Adrenal gland (tissue), 5 donors: ENCODE measurements around the gene SLC2A13.

Source experiments
- POLR2A ChIP-seq, 2 donors: fragments of 450-650 bp; IDR thresholded peaks; one replicate each; pipeline ENCODE4 v1.6.1; 2017; ENCODE audit warnings: antibody characterized with exemption in 2 of 2, mild to moderate bottlenecking in 2 of 2, moderate library complexity in 1 of 2
- TF ChIP-seq, protein P1 (sequence below), 6 experiments: fragments of 450-650 bp in 4 of 6; fragments of 200-600 bp in 2 of 6; sonication (generic) in 1 of 6; IDR thresholded peaks; 1 replicate in 5 of 6; 2 replicates in 1 of 6; pipeline versions ENCODE4 v1.5.1 to v1.8.0; 2016 to 2021; ENCODE audit warnings: antibody characterized with exemption in 6 of 6, mild to moderate bottlenecking in 2 of 6, moderate library complexity in 1 of 6
- donor health status: DM: no; HTN: no; CAD: no.

DNA sequence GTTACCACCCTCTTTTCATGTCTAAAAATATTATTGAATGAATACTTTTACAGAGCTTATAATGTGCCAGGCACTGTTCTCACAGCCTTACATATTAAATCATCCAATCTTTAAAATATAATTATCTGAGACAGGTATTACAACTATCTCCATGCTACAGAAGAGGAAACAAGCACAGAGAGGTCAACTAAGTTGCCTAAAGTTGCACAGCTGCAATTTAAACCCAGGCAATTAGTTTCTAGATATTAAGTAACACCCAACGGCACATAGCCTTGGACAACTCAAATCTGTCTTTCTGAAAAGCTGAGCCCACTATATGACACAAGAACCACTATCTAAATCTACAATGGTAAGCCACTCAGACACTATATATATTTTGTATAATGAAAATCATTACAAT lies 92.6 kb downstream of the SLC2A13 start:
- TF ChIP-seq, protein P1, sequence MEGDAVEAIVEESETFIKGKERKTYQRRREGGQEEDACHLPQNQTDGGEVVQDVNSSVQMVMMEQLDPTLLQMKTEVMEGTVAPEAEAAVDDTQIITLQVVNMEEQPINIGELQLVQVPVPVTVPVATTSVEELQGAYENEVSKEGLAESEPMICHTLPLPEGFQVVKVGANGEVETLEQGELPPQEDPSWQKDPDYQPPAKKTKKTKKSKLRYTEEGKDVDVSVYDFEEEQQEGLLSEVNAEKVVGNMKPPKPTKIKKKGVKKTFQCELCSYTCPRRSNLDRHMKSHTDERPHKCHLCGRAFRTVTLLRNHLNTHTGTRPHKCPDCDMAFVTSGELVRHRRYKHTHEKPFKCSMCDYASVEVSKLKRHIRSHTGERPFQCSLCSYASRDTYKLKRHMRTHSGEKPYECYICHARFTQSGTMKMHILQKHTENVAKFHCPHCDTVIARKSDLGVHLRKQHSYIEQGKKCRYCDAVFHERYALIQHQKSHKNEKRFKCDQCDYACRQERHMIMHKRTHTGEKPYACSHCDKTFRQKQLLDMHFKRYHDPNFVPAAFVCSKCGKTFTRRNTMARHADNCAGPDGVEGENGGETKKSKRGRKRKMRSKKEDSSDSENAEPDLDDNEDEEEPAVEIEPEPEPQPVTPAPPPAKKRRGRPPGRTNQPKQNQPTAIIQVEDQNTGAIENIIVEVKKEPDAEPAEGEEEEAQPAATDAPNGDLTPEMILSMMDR (IDR thresholded peaks at IDR 0.05): no peak
- no peak for TF ChIP-seq POLR2A (IDR thresholded peaks at IDR 0.05)
